Esophagus squamous epithelium (tissue), 4 donors: ENCODE measurements around the gene RIPOR2.

Experiments used
- CTCF ChIP-seq, 6 experiments: fragments of 450-650 bp in 4 of 6; fragments of 200-600 bp in 2 of 6; sonication (generic) in 2 of 6; IDR thresholded peaks; one replicate each; pipeline ENCODE4 v1.5.1; 2016 to 2019; ENCODE audit warnings: antibody characterized with exemption in 6 of 6, mild to moderate bottlenecking in 4 of 6, moderate library complexity in 4 of 6
- POLR2A ChIP-seq, 4 donors: fragments of 450-650 bp; IDR thresholded peaks; one replicate each; pipeline ENCODE4 v1.6.1; 2017; ENCODE audit warnings: antibody characterized with exemption in 4 of 4, mild to moderate bottlenecking in 4 of 4, moderate library complexity in 3 of 4

DNA sequence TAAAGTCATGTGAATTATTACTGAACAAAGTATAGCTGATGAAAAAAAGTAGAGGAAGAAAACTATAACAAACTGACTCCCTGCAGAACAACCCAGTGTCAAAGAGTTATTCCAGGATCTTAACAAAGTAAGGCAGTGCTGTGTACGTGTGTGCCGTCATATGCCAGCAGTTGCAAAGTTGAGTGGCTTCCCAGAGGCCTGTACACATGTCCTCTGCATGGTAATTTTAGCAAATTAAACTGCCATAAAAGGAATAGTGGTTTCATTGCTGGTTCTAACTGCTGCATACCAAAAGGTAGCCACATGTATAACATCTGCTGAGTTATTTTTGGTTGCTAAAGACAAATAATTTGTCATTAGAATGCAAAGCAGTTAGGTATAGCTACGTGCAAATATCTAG is 44.8 kb downstream of the RIPOR2 start:
- TF ChIP-seq CTCF (IDR thresholded peaks at IDR 0.05), result no peak
- TF ChIP-seq POLR2A (IDR thresholded peaks at IDR 0.05), result no peak
